ENCODE measurements around the gene CCL26. TPM values are rescaled to one million over a fixed set of nuclear protein-coding genes. Genes with fewer than 3 reads are reported as not detected.

The CCL26 gene
- total RNA-seq, 1 donor from 2014 or later = 1.1 TPM

Other genes with a start within 250 kb of the CCL26 start
- gene HIP1, start 33.3 kb downstream of the CCL26 start, total RNA-seq = 31.6 TPM
- gene CCL24, start 41.6 kb upstream of the CCL26 start, total RNA-seq = not detected
- 82.7 TPM for gene RHBDD2, start 106.8 kb upstream of the CCL26 start, total RNA-seq
- gene POR, start 142.9 kb upstream of the CCL26 start, total RNA-seq = 158 TPM
- 80.4 TPM for gene TMEM120A, start 222.4 kb upstream of the CCL26 start, total RNA-seq